Measurements from ENCODE around the gene SLC22A12.

SLC22A12 gene

DNA sequence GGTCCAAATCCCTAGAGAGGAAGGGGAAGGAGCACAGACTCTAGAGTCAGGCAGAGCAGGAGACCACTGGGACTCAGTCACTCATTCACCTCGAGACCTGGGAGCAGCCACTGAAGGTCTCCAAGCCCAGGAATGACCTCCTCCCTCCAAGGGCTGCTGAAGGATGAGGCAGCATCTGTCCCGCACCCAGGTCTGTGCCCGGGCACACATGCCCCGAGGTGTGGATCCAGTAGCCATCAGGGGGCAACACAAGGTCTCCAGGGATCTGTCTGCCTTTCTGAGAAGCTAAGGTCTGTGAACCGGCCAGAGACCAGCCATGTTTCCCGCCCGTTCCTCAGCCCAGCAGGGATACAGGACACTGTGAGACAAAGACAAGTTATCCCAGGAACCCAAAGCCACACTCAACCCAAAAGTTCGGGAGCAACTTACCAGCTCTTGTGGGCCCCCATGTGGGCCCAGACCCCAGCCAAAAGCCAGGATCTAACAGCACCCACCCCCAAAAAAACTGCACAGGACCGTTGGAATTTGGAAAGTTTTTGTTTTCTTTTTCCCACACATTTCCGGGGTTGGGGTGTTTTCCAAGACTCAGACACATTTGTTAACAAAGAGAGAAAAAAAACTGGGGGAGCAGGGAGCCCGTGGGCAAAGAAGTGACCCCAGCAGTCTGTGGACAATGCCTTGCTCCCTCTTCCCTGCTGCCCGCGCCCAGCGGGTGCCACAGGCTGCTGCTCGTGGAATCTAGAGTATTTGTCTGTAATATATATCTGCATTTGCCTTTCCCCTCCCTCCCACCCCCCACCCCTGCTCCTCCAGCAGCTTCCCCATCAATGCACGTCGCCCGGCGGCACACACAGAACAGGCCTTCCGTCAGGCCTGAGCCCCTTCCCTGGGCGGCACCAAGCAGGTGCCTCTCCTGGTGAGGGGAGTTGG, 14.9 kb downstream of the SLC22A12 start:
- DNase-seq (ENCODE audit: low spot score) = no peak

DNA sequence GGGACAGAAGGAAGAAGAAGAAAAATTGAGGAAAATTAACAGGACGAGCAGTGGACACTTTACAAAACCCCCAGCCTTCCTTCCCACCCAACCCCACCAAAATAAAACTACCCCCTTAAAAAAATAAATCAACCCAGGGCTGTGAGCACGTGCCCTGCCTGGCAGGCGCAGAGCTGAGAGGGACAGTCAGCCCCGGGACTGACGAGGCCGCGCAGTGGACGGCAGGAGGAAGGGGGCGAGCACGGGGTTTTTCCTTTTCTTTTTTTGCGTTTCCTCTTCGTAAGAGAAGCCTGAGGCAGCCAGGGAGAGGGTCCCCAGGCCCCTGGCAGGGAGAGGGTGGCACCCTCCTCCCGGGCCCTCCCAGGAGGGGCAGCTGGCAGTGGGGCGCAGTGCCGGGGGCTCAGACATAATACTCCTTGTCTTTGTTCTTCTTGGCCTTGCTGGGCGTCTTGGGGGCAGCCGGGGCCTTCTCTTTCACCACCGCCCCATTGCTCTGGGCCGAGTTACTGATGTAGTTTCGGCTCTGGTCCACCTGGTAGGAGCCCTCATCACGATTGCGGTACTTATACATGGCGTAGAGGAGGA, 15.9 kb downstream of the SLC22A12 start:
- DNase-seq (ENCODE audit: low spot score) = no peak

DNA sequence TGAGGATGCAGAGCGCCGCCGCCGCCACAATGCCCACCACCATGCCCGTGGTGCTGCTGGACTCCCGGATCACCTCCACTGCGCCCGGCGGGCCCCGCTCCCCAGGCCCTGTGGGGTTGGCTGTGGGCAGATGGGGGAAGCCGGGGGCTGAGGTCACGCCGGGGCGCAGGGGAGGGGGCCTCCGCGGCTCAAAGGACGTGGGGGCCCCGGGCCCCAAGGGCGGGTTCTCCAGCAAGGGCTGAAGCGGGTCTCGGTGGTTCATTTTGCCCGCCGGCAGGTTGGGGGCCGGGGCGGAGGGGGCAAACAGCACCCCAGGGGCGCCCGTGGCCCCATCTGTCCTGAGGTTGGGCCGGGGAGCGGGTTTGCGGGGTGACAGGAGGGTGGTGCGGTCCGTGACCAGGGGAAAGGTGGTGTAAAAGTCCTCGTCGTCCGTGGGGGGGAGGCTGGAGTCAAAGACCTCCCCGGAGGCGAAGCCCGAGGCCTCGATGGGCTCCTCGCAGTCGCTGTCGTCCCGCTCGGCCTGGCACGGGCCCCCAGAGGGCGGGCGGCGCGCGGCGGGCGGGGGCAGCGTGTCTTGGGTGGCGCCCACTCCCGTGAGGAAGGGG, 16.5 kb downstream of the SLC22A12 start:
- no peak for DNase-seq (ENCODE audit: low spot score)

DNA sequence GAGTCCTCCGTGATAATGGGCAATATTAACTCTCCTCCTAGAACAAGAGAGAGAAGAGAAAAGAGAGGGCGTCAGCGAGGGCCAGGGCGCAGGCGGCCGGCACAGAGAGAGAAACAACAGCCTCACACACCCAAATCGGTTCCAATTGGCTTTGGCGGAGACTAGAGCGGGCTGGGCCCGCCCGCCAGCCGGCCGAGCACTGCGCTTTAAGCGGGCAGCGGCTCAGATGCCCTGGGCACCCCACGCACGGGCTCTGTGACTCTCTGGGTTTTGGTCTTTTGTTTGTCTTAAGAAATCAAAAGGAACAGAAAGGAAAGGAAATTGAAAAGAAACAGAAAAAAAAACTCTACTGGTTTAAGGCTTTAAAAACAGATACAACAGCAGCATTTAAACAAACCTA, 17.0 kb downstream of the SLC22A12 start:
- no peak for DNase-seq (ENCODE audit: low spot score)

DNA sequence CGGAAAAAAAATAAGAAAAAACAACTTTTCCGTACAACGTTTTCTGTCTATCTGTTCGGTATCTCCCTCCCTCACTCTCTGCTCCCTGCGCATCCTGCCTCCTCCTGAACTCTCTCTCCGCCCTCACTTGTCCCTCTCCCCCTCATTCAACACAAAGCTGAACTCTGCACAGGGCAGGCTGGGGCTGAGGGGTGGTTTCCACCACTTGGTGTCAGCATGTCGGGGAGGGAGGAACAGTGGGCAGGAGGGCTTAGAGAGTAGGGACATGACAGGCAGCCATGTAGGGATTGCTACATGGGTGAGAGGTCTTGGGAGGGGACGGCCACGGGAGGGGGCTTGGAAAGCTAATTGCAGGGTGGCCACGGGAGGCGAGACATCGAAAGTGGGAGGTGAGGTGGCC, 17.6 kb downstream of the SLC22A12 start:
- no peak for DNase-seq (ENCODE audit: low spot score)

DNA sequence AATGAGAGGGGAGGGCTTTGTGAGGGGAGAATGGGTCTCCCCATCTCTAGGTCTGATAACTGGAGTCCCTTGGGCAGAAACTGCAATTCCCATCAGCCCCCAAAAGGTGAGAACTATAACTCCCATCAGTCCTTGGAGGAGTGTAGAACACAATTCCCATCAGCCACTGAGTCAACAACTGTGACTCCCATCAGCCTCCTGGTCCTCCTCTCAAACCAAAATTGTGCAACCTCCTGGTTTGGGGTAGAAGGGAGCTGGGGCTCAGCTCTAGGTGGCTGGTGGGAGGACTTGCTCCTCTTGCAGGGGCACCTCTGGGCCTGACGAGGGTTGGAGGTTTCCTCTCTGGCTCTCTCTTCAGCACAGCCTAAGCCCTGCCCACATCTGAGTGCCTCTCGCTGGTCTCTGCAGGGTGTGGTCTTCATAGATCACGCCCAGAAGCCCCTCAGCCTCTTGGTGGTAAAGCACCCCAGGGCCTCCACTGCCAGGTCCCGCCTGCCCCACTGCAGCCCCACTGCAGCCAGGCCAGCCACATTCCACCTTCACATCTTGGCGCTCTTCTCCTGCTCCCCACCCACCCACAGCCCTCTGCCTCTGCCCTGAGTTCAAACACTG, 18.5 kb downstream of the SLC22A12 start:
- DNase-seq (ENCODE audit: low spot score) = no peak

DNA sequence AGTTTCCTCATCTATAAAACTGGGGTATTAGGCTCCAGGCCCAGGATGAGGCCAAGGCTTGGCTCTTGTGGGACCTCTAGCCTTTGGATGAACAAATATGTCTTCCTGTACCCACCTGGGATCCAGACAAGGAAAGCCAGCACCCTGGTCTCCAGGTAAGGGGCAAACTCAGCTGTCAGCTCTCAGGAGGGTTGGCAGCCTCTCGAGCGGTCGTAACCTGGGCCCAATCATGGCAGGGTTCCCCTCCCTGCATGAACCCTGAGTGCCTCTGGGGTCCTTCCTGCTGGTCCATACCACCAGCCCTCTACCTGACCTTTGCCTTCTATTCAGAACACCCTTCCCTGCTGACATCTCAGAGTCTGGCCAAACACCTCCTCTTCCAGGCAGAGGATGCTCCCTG, 19.6 kb downstream of the SLC22A12 start:
- no peak for DNase-seq (ENCODE audit: low spot score)

DNA sequence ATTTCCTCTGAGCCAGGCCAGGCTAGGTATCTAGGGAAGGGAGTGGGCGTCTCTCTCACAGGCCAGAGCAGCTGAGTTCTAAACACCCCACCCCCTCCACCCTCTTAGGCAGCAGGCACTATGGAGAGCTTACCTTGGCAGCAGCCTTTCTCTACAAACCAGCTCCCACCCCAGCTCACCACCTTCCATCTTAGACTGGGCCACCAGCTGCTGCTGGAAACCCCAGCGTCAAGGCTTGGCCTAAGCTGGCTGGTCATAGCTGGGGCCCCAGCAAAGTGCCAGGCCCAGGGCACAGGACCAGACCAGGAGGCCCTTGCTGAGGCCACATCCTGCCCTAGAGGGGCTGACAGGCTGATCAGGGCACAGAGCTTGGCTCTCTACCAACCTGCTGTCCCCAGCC, 20.2 kb downstream of the SLC22A12 start:
- no peak for DNase-seq (ENCODE audit: low spot score)

DNA sequence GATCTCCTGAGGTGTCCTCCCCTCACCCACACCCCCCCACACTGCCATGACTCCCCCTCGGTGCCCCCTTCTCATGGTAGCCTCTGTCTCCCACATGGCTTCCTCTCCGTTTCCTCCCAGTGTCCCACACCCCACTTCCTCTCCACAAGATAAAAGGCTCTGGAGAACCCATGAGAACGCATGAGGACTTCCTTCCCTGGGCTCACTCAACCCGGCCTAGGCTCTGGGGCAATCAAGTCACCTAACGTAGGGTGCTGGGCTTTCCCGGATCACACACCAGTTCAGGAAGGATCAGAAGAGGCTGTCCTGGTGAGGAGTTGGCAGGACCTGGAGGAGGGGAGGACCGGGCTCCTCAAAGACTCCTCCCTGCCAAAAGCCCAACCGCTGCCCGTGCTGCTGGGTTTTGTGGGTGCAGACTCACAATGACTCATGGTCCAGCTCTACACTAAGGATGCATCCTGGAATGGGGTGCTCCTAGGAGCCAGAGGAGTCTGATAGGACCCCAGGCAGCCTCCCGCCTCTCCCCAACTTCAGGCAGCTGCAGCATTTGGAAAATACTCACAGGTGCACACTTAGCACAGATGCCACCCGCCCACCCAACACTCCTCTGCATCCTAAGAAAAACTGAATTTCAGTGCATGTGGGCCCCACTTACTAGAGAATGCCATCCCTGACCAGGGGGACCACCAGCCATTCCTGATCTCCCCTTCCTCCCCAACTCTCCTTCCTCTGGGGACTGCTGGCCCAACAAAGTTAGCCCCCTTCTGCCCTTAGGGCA, 21.0 kb downstream of the SLC22A12 start:
- DNase-seq (ENCODE audit: low spot score) = no peak

DNA sequence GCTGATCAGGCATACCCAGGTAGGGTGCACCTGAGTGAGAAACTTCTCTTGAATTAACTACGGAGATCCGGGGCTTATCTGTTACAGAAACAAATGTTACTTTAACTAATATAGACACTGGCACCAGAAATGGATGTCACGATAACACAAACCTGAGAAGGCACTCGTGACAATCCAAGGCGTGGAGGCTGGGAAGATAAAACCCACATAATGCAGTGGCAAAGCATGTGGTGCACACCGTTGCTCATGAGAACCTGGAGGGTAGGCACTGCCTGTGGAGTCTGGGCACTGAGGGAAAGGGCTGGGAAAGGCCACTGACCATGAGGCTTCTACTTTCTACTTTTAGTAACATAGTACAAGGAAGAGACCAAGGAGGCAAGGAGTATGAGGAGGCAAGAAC, 22.6 kb downstream of the SLC22A12 start:
- DNase-seq (ENCODE audit: low spot score) = no peak

DNA sequence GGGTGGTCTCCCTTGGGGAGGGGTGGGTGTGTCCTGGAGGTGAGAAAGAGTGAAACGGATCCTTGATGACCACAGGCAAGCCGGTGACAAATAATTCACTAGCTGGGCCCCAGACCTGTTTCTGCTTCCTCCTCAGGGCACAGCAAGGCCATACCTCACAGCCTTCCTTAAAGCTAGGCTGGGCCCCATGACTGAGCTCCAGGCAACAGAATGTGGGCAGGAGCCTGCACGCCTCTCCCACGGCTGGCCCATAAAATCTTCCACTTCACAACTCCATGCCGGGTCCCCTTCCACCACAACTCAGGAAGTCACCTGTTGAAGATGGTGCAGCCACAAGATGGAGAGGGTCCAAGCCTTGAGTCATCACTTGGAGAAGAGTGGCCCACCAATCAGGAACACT, 23.9 kb downstream of the SLC22A12 start:
- DNase-seq (ENCODE audit: low spot score) = no peak

DNA sequence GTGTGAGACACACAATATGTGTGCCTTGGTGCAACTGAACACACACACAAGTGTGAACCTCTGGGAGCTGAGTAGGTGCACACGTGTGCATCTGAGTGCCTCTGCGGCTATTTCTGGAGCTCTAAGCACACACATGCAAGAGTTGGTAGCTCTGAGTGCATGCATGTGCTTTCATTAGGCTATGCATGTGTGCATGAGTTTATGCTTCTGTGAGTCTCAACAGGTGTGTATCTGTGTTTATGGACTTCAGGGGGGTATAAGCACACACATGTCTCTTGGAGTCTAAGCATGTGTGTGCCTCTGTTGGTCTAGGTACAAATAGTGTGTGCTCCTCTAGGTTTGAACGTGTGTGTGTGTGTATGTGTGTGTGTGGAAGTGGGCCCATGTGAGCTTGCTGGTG, 25.8 kb downstream of the SLC22A12 start:
- DNase-seq (ENCODE audit: low spot score) = no peak

DNA sequence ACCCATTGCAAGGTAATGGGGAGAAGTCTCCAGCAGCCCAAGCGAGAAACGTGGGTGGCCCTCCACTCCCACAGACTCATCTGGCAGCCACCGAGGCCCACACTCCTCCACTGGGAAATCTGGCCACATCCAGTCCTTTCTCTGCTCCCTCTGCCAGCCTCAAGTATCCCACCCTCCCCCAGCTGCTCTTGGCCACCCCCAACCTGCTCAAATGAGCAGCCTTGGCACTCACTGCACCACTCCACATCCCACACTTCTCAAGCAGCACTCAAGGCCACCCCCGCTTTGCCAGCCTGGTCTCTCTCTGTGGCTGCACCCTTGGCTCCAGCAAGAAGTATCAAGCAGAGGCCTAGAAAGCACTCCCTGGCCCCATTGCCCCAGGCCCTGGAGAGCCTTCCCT, 28.2 kb downstream of the SLC22A12 start:
- no peak for DNase-seq (ENCODE audit: low spot score)

DNA sequence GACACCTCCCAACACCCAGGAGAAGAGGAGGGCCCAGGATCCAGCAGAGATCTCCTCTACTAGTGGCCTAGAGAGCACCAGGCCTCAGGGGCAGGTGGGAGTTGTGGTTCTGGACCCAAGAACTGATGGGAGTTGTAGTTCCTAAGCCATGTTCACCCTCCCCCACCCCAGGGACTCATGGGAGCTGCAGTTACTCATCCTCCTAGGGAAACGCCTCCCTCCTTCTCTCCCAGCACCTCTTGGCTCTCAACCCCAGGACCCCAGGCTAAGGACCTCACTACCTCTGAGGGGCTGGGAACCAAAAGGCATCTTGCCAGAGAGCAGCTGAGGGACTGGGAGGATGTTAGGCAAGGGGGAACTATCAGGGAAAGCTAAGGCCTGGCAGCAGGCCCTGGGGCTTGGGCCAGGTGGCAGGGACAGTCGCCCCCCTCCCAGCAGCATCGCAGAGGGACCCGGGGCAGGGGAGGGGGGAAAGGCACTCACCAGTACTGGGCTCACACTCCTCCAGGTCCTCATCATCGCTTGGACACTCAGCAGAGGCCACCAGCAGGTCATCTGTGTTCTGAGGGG, 28.9 kb downstream of the SLC22A12 start:
- DNase-seq (ENCODE audit: low spot score) = no peak

DNA sequence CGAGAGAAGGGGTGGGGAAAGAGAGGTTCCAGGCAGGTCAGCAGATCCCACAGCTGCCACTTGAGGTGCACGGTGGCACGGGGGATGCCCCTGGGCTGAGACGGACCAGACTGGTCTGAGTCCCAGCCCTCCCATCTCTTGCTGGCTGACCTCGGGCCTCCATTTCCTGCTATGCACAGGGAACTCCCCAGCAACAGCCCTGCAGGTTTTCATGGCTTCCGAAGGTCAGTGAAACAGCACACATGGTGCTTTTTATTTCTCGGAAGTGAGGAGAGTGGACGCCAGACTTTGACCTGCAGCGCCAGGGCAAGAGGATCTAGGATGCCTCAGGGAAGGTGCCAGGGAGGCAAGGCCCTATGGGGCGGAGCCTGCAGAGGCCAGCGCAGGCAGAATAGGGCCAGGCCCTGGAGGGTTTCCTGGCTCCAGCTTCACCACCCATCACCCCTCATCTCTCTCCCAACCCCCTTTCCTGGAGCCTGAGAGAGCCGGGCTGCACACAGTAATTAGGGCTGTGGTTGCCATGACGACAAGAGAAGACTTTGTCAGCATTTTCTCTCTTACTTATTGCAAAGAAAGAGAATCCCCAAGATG, 29.5 kb downstream of the SLC22A12 start:
- no peak for DNase-seq (ENCODE audit: low spot score)

DNA sequence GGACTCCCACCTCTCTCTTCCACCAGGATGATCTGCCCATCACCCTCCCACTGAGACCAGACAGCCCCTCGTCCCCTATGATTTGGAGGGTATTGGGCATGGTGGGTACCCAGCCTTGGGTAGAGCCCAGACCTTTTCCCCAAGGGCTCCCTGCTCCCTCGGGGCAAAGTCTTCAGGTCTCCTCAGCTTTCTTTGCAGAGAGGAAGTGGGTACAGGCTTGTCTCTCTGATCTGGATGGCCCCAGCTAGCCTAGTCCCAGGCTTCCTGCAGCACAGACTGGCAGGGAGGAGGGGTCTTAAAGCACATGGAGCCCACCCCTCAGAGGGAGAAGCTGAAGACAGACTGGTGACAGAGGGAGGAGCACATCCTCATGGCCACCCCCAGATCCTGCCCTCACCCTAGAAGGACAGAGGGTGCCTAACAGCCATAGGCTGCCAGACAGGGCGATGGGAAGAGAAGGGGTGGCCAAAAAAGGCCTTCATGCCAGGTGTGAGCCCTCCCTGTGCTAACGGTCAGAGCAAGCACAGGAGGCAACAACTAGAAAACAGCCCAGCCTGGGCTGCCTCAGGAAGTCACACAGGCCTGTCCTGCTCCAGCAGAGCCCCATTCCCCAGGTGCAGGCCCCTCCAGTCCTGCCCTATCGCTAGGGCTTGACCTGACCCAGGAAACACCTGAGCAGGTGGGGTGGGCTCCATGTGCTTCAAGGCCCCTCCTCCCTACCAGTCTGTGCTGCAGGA, 30.4 kb downstream of the SLC22A12 start:
- no peak for DNase-seq (ENCODE audit: low spot score)

DNA sequence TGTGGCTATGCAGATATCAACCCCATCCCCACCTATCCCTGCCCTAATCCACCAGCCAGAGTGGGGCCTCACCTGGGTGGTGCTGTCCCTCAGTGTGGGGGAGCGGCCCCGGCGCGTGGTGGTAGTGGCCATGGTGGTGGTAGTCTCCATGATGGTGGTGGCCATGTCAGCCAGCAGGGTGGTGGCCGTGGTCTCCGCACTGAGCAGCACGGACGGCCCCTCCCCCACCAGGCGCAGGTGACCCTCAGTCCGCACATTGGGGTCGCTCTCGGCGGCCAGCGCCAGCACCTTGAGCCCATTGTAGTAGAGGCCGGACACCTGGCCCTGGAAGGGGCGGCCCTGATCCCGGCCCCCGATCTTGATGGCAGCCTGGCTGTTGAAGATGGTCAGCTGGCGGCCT, 31.7 kb downstream of the SLC22A12 start:
- DNase-seq (ENCODE audit: low spot score) = no peak

DNA sequence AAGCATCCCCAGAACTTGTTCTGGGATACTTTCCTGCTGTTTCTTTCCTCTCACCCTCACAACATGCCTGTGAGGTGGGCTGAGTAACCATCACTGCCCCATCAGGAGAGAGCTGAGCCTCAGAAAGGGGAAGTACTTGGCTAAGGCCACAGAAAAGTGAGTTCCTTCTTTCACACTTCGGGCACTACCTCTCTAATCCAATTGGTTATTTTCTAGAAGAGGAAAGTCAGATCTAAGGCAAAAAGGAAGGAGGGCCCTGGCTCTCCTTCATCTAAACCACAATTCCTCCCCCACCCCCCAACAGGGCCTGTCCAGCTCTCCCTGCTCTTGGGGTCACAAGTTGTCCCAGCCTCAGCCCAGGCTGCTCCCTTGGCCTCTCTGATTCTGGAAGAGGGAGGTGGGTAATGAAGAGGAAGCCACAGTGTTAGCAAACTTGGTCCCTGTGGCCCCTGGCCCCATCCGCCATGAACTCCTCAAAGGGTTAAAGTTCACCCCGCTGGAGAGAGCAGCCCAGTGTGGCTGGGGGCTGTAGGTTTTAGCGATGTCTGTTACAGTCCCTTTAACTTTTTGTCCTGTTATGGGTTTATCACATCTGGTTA, 34.0 kb downstream of the SLC22A12 start:
- DNase-seq (ENCODE audit: low spot score) = no peak

DNA sequence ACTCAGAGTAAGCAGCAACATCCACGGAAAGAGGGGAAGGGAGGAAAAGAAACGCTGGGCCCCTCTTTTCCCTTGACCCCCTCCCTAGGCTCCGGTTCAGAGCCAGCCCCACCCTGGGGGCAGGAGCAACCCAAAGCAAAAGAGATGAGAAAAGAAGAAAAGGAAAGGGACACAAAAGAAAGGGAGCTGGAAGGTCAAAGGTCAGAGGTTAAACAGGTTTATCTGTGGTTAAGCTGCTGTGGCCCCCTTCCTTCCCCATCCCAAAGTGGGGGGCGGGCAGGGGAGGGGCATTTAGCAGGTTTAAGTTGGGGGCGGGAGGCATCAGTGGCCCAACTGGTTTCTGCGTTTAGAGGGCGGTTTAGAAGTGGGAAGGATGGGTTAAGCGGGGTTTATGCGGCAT, 35.6 kb downstream of the SLC22A12 start:
- no peak for DNase-seq (ENCODE audit: low spot score)

DNA sequence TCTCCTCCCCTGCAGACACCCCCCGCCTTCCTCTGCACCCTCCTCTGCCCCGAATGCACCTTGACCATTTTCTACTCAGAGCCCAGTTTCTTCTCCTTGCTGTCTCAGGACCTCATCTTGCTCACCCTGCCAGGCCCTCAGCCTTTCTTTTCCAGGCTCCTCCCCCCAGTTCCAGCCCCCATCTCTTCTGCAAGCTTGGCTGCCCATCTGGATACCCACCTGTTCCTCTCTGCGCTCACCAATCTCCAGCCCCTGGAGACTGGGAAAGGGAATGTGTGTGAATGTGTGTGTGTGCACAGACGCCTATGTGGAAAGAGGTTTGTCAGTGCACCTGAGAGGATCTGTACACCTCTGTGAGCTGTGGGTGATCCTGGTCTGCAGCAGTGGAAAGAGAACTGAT, 36.4 kb downstream of the SLC22A12 start:
- no peak for DNase-seq (ENCODE audit: low spot score)
